IMR-90 (cell line): ENCODE measurements around the gene GGNBP2.

Experiments
- BHLHE40 ChIP-seq: fragments of 150-350 bp; IDR thresholded peaks from 2 replicates; pipeline ENCODE4 v1.6.1; 2016; ENCODE audit warnings: mild to moderate bottlenecking, low read depth, low read length
- CHD1 ChIP-seq: IDR thresholded peaks from 2 replicates; pipeline ENCODE4 v1.6.1; 2012; ENCODE audit warnings: low read depth, low read length, improper control_type of control experiment
- CTCF ChIP-seq: conservative IDR thresholded peaks from 2 replicates; pipeline ENCODE4 v1.5.1; 2012; ENCODE audit warnings: mild to moderate bottlenecking, low read depth, low read length, improper control_type of control experiment
- FOS ChIP-seq: fragments of 150-350 bp; IDR thresholded peaks from 2 replicates; pipeline ENCODE4 v1.6.1; 2016; ENCODE audit warnings: low read depth, low read length
- MAFK ChIP-seq: IDR thresholded peaks from 2 replicates; pipeline ENCODE4 v1.6.1; 2012; ENCODE audit warnings: low read depth, low read length, improper control_type of control experiment
- MAZ ChIP-seq: IDR thresholded peaks from 2 replicates; pipeline ENCODE4 v1.6.1; 2012; ENCODE audit warnings: low read depth, mild to moderate bottlenecking, low read length, improper control_type of control experiment, moderate library complexity, borderline replicate concordance
- MXI1 ChIP-seq: IDR thresholded peaks from 2 replicates; pipeline ENCODE4 v1.6.1; 2012; ENCODE audit warnings: low read depth, mild to moderate bottlenecking, low read length, moderate library complexity, borderline replicate concordance
- POLR2A ChIP-seq: IDR thresholded peaks from 2 replicates; pipeline ENCODE4 v1.6.1; 2012; ENCODE audit warnings: mild to moderate bottlenecking, low read depth, low read length
- RAD21 ChIP-seq: IDR thresholded peaks from 2 replicates; pipeline ENCODE4 v1.6.1; 2012; ENCODE audit warnings: low read length, improper control_type of control experiment
- RFX5 ChIP-seq: IDR thresholded peaks from 2 replicates; pipeline ENCODE4 v1.8.0; 2012; ENCODE audit warnings: low read depth, mild to moderate bottlenecking, low read length, moderate library complexity
- SMC3 ChIP-seq: fragments of 150-350 bp; IDR thresholded peaks from 2 replicates; pipeline ENCODE4 v1.6.1; 2016; ENCODE audit warnings: low read depth, mild to moderate bottlenecking, antibody characterized with exemption, low read length, moderate library complexity

GRCh38 chr17:36546418-36547093 lies 1.8 kb downstream of the GGNBP2 start:
- TF ChIP-seq BHLHE40 (no peak), POLR2A (no peak), CTCF (no peak), RAD21 (no peak), FOS (no peak), MXI1 (no peak), MAFK (no peak), SMC3 (no peak), RFX5 (no peak), MAZ (no peak), CHD1 (no peak)
